ENCODE measurements around the gene CAMKMT.

The CAMKMT gene

DNA sequence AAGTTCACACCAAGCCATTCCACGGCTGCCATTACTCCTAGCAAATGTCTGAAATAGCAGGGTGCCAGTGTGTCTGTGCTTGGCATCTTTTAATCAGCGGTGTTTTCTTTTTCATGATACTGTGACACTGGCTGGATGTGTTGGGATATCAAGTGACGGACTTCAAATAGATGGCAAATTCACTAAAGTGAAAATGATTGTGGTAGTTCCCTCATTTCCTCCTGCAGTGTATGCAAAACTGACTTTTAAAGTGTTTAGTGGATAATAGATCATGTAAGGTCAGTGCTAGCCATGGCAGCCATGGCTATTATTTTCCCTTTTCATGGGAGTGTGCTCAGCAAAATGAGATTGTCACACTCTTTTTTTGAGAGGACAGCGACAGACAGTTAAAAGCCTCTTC lies 318.2 kb downstream of the CAMKMT start:
- Histone ChIP-seq H3K27ac (ENCODE audit: low read length) (no peak overlapping the region), H3F3A (ENCODE audit: insufficient read depth, low read length) (0 out of 2 replicates have a peak, but pooled peaks cover under 1% of the 10 kb centered on the region), H3K9ac (ENCODE audit: low read length) (no peak overlapping the region), H3K27me3 (replicated peaks; ENCODE audit: insufficient read depth, low read length) (no peaks in the 10 kb centered on the region), H3K9me3 (replicated peaks; ENCODE audit: insufficient read depth, low read length) (no peaks in the 10 kb centered on the region), H3K4me3 (ENCODE audit: low read length) (no peak overlapping the region), H4K20me1 (ENCODE audit: insufficient read depth, low read length) (no peaks in the 10 kb centered on the region), H3K36me3 (replicated peaks; ENCODE audit: insufficient read depth, low read length) (no peaks in the 10 kb centered on the region), H3K4me1 (ENCODE audit: low read length) (peaks cover 11% of the 10 kb centered on the region), H2AFZ (ENCODE audit: low read length) (no peak overlapping the region), H3K4me2 (ENCODE audit: low read depth, low read length) (no peak overlapping the region), H3K9me2 (replicated peaks; ENCODE audit: insufficient read depth, low read length) (no peaks in the 10 kb centered on the region), H3K79me2 (ENCODE audit: low read length) (no peaks in the 10 kb centered on the region)
- no peak for DNase-seq
- TF ChIP-seq CTCF (IDR thresholded peaks at IDR 0.05; ENCODE audit: low read length) (no peak), EZH2 (optimal IDR thresholded peaks at IDR 0.05; ENCODE audit: low read depth, low read length) (no peak), EZH2phosphoT487 (IDR thresholded peaks at IDR 0.05; ENCODE audit: low read length) (no peak)

GRCh38 chr2:44680424-44680971 lies 318.8 kb downstream of the CAMKMT start:
- DNase-seq = no peak
- no peak overlapping the region for H3K27ac ChIP-seq (ENCODE audit: low read length)
- no peaks in the 10 kb centered on the region for H3K9me2 ChIP-seq (replicated peaks; ENCODE audit: insufficient read depth, low read length)
- H3K4me3 ChIP-seq (ENCODE audit: low read length) = no peak overlapping the region
- H3K79me2 ChIP-seq (ENCODE audit: low read length) = no peaks in the 10 kb centered on the region
- H2AFZ ChIP-seq (ENCODE audit: low read length) = no peak overlapping the region
- no peaks in the 10 kb centered on the region for H4K20me1 ChIP-seq (ENCODE audit: insufficient read depth, low read length)
- H3K4me1 ChIP-seq (ENCODE audit: low read length) = peaks cover 6% of the 10 kb centered on the region; the same call in 1 of the 2 replicates
- H3K4me2 ChIP-seq (ENCODE audit: low read depth, low read length) = no peak overlapping the region
- H3K36me3 ChIP-seq (replicated peaks; ENCODE audit: insufficient read depth, low read length) = no peaks in the 10 kb centered on the region
- TF ChIP-seq CTCF (IDR thresholded peaks at IDR 0.05; ENCODE audit: low read length) = no peak
- no peak for TF ChIP-seq EZH2phosphoT487 (IDR thresholded peaks at IDR 0.05; ENCODE audit: low read length)
- no peak for TF ChIP-seq EZH2 (optimal IDR thresholded peaks at IDR 0.05; ENCODE audit: low read depth, low read length)
- no peaks in the 10 kb centered on the region for H3K27me3 ChIP-seq (replicated peaks; ENCODE audit: insufficient read depth, low read length)
- no peaks in the 10 kb centered on the region for H3K9me3 ChIP-seq (replicated peaks; ENCODE audit: insufficient read depth, low read length)
- H3K9ac ChIP-seq (ENCODE audit: low read length) = no peak overlapping the region
- no peaks in the 10 kb centered on the region for H3F3A ChIP-seq (ENCODE audit: insufficient read depth, low read length)

- no peaks in the 10 kb centered on the region for H4K20me1 ChIP-seq (ENCODE audit: insufficient read depth, low read length)
Observed at GRCh38 chr2:44680983-44681531, 319.3 kb downstream of the CAMKMT start.

More at GRCh38 chr2:44680983-44681531, 319.3 kb downstream of the CAMKMT start:
- H3K27me3 ChIP-seq (replicated peaks; ENCODE audit: insufficient read depth, low read length) = no peaks in the 10 kb centered on the region
- no peak for DNase-seq
- H3K9ac ChIP-seq (ENCODE audit: low read length) = no peak overlapping the region
- 0 out of 2 replicates have a peak, but pooled peaks cover under 1% of the 10 kb centered on the region for H3K4me1 ChIP-seq (ENCODE audit: low read length)
- no peak for TF ChIP-seq EZH2phosphoT487 (IDR thresholded peaks at IDR 0.05; ENCODE audit: low read length)
- TF ChIP-seq CTCF (IDR thresholded peaks at IDR 0.05; ENCODE audit: low read length) = no peak
- H2AFZ ChIP-seq (ENCODE audit: low read length) = no peak overlapping the region
- no peaks in the 10 kb centered on the region for H3K9me3 ChIP-seq (replicated peaks; ENCODE audit: insufficient read depth, low read length)
- H3K4me2 ChIP-seq (ENCODE audit: low read depth, low read length) = no peak overlapping the region
- H3K4me3 ChIP-seq (ENCODE audit: low read length) = no peak overlapping the region
- H3K27ac ChIP-seq (ENCODE audit: low read length) = no peak overlapping the region
- no peaks in the 10 kb centered on the region for H3K36me3 ChIP-seq (replicated peaks; ENCODE audit: insufficient read depth, low read length)
- H3K9me2 ChIP-seq (replicated peaks; ENCODE audit: insufficient read depth, low read length) = no peaks in the 10 kb centered on the region
- H3F3A ChIP-seq (ENCODE audit: insufficient read depth, low read length) = no peaks in the 10 kb centered on the region
- H3K79me2 ChIP-seq (ENCODE audit: low read length) = no peaks in the 10 kb centered on the region
